ENCODE measurements around the gene C11orf87. TPM values are rescaled to one million over a fixed set of nuclear protein-coding genes. Genes with fewer than 3 reads are reported as not detected.

The C11orf87 gene
- total and polyA plus RNA-seq, 2 of the 13 experiments (the other 11 are each of a cell fraction or from before 2014, with no cell fraction given): not detected

DNA sequence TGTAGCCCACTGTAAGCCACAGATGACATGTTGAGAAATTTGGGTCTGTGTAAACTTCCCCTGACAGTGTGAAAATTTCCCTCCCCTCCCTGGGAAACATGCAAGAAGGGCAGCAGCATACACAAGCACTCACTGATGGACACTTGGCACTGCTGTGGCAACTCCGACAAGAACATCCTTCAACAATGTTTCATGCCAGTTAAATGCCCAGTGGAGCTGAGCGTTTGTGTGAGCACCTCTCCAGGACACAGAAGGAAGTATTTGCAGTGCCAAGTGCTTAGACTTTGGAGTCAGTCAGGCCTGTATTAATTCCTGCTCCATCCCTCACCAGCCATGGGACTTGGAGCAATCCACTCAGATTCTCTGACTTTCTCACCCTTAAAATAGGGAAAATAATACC lies 17.7 kb downstream of the C11orf87 start:
- ChIA-PET CTCF (ENCODE audit: low intra/inter-chr PET ratio, low total read pairs) (no interaction called here), POLR2A (no interaction called here)
- BruUV-seq (replicated peaks): no TSS peak
- H3K27ac ChIP-seq (ENCODE audit: extremely low read length, insufficient read depth, low read length): no peak overlapping the region
- H3K79me2 ChIP-seq (ENCODE audit: insufficient read depth, low read length): no peaks in the 10 kb centered on the region
- no peak overlapping the region for H2AFZ ChIP-seq (ENCODE audit: low read length)
- intact Hi-C loops (cut with micrococcal nuclease; ENCODE audit: unreplicated experiment) (no loop called here), in situ Hi-C loops (cut with HindIII; ENCODE audit: extremely low pct_ligation_motif_present, low pct_unique_long_range_greater_than_20kb) (no loop called here)
- no peaks in the 10 kb centered on the region for H3K9me3 ChIP-seq (ENCODE audit: low read length)
- ATAC-seq (no peak), FAIRE-seq (no peak), DNase-seq (ENCODE audit: low spot score) (no peak)
- no peaks in the 10 kb centered on the region for H4K20me1 ChIP-seq (ENCODE audit: insufficient read depth, low read length)
- H3K4me1 ChIP-seq (ENCODE audit: insufficient read depth, low read length): no peaks in the 10 kb centered on the region
- no peak overlapping the region for H3K4me3 ChIP-seq (replicated peaks in 1 of 3; ENCODE audit: insufficient read depth in 1 of 3, low read depth in 2 of 3, low read length in 3 of 3)
- no peaks in the 10 kb centered on the region for H3K36me3 ChIP-seq (replicated peaks in 1 of 2; ENCODE audit: control insufficient read depth in 1 of 2, insufficient read depth in 2 of 2, low read length in 2 of 2)
- TF ChIP-seq ZKSCAN5 (CRISPR knock-in tag; IDR thresholded peaks at IDR 0.05) (no peak), WIZ (CRISPR knock-in tag; IDR thresholded peaks at IDR 0.05) (no peak)
- no peaks in the 10 kb centered on the region for H3K27me3 ChIP-seq (ENCODE audit: control insufficient read depth in 1 of 2, insufficient read depth in 2 of 2, low read length in 2 of 2)
- no peak overlapping the region for H3K4me2 ChIP-seq (ENCODE audit: low read depth, low read length)
- 8% methylated on average over 2 of the region's 2 CpGs for WGBS (ENCODE audit: low lambda C conversion rate)
- no peak overlapping the region for H3K9ac ChIP-seq (ENCODE audit: insufficient read depth, low read depth, low read length)

DNA sequence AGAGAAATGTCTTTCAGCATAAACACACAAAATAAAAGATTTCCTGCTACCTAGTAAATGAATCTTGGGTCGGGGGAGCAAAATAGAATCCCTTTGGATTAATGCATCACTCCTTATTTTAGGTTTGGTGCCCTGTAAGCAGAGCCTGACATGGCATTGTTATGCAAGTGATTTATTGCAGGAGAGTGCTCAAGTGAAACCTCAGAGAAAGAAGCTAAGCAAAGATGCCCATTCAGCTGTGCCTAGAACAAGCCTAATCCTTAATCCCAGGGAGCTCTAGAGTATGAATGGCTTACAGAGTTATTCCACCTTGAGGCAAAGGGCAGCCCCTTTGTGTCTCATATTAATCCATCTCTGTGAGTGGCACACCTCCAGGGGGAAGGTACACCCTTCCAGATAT lies 21.1 kb downstream of the C11orf87 start:
- 0% methylated on average over 1 of the region's 1 CpG for WGBS (ENCODE audit: low lambda C conversion rate)
- ChIA-PET CTCF (ENCODE audit: low intra/inter-chr PET ratio, low total read pairs) (no interaction called here), POLR2A (no interaction called here)
- no peak overlapping the region for H2AFZ ChIP-seq (ENCODE audit: low read length)
- H4K20me1 ChIP-seq (ENCODE audit: insufficient read depth, low read length): no peaks in the 10 kb centered on the region
- in situ Hi-C loops (cut with HindIII; ENCODE audit: extremely low pct_ligation_motif_present, low pct_unique_long_range_greater_than_20kb) (no loop called here), intact Hi-C loops (cut with micrococcal nuclease; ENCODE audit: unreplicated experiment) (no loop called here)
- no peak for ATAC-seq
- FAIRE-seq: no peak
- H3K79me2 ChIP-seq (ENCODE audit: insufficient read depth, low read length): no peaks in the 10 kb centered on the region
- TF ChIP-seq ZNF253 (CRISPR knock-in tag; IDR thresholded peaks at IDR 0.05; ENCODE audit: borderline replicate concordance): no peak
- TF ChIP-seq SRSF1 (optimal IDR thresholded peaks at IDR 0.05; ENCODE audit: low read depth, low read length): no peak
- no peak for TF ChIP-seq NCOA2 (CRISPR knock-in tag; IDR thresholded peaks at IDR 0.05)
- no peak for TF ChIP-seq ZNF101 (CRISPR knock-in tag; IDR thresholded peaks at IDR 0.05; ENCODE audit: borderline replicate concordance, low read depth)
- TF ChIP-seq ZBTB7B (CRISPR knock-in tag; IDR thresholded peaks at IDR 0.05): no peak
- no peak for TF ChIP-seq PHB2 (IDR thresholded peaks at IDR 0.05; ENCODE audit: partially characterized antibody)
- no peak for TF ChIP-seq NFIB (CRISPR knock-in tag; IDR thresholded peaks at IDR 0.05; ENCODE audit: borderline replicate concordance)
- no peak for TF ChIP-seq ZBTB4 (CRISPR knock-in tag; IDR thresholded peaks at IDR 0.05; ENCODE audit: borderline replicate concordance)
- no peak for TF ChIP-seq MEIS1 (CRISPR knock-in tag; IDR thresholded peaks at IDR 0.05; ENCODE audit: borderline replicate concordance)
- TF ChIP-seq ZMAT3 (CRISPR knock-in tag; conservative IDR thresholded peaks at IDR 0.05): no peak
- TF ChIP-seq STAT5B (CRISPR knock-in tag; IDR thresholded peaks at IDR 0.05): no peak
- no peaks in the 10 kb centered on the region for H3K4me1 ChIP-seq (ENCODE audit: insufficient read depth, low read length)
- no peaks in the 10 kb centered on the region for H3K9me3 ChIP-seq (ENCODE audit: low read length)
- DNase-seq (ENCODE audit: low spot score): no peak
- no peak overlapping the region for H3K9ac ChIP-seq (ENCODE audit: insufficient read depth, low read depth, low read length)
- H3K4me2 ChIP-seq (ENCODE audit: low read depth, low read length): no peak overlapping the region
- BruUV-seq (replicated peaks): no TSS peak
- no peaks in the 10 kb centered on the region for H3K36me3 ChIP-seq (replicated peaks in 1 of 2; ENCODE audit: control insufficient read depth in 1 of 2, insufficient read depth in 2 of 2, low read length in 2 of 2)
- H3K27ac ChIP-seq (ENCODE audit: extremely low read length, insufficient read depth, low read length): no peak overlapping the region
- H3K27me3 ChIP-seq (ENCODE audit: control insufficient read depth in 1 of 2, insufficient read depth in 2 of 2, low read length in 2 of 2): no peaks in the 10 kb centered on the region; a peak in 1 of 5 replicates
- no peak overlapping the region for H3K4me3 ChIP-seq (replicated peaks in 1 of 3; ENCODE audit: insufficient read depth in 1 of 3, low read depth in 2 of 3, low read length in 3 of 3)
